OCI-LY3 (cell line): ENCODE data around the gene CDC20B.

Source experiments
- CTCF ChIP-seq: fragments of 200-600, 300-600 bp; sonication (generic); IDR thresholded peaks from 2 replicates; pipeline ENCODE4 v1.5.1; 2014; ENCODE audit warnings: antibody characterized with exemption, low read length, low read depth
- EZH2phosphoT487 ChIP-seq: fragments of 200-600 bp; shearing (Covaris generic); IDR thresholded peaks from 2 replicates; pipeline ENCODE4 v1.6.1; 2018; ENCODE audit warnings: antibody characterized with exemption, mixed run types, low read depth

- no peak for TF ChIP-seq CTCF
- TF ChIP-seq EZH2phosphoT487 = no peak
Observed at GRCh38 chr5:55110217-55110616, 62.8 kb downstream of the CDC20B start.
